Effector memory CD8-positive, alpha-beta T cell (primary cell): ENCODE results near the gene IGSF9B.
A peak's percentile ranks its signal among the peaks of the same experiment; 100 is the strongest.
"Not testable (repeated sequence)": the region's sequence is repeated elsewhere in the genome, so short reads cannot be mapped to it uniquely, and the experiment has no call there.

Experiments used
- ATAC-seq: fragments of 150-1000 bp; cut with Tn5 transposase; replicated peaks from 2 replicates; pipeline ENCODE4 v1.10.0; 2021; ENCODE audit warnings: mild to moderate bottlenecking, moderate library complexity
- DNase-seq, 3 experiments: peaks; one replicate each; pipeline ENCODE4 v3.0.0; 2021
- H3K27ac Mint-ChIP-seq, 2 donors: one replicate each; pipeline ENCODE4 v1.8.0; 2022; ENCODE audit warnings: mild to moderate bottlenecking in 2 of 2, mixed read lengths in 2 of 2, moderate library complexity in 2 of 2
- H3K27me3 Mint-ChIP-seq, 2 donors: one replicate each; pipeline ENCODE4 v1.8.0; 2022; ENCODE audit warnings: mixed read lengths in 2 of 2
- H3K36me3 Mint-ChIP-seq: one replicate; pipeline ENCODE4 v1.8.0; 2022; ENCODE audit warnings: mild to moderate bottlenecking, moderate library complexity, mixed read lengths; ENCODE audit not compliant: insufficient read depth
- H3K4me1 Mint-ChIP-seq, 2 donors: one replicate each; pipeline ENCODE4 v1.8.0; 2022; ENCODE audit warnings: low read depth in 2 of 2, mixed read lengths in 2 of 2
- H3K4me3 Mint-ChIP-seq, 2 donors: one replicate each; pipeline ENCODE4 v1.8.0; 2022; ENCODE audit warnings: mild to moderate bottlenecking in 2 of 2, mixed read lengths in 2 of 2, moderate library complexity in 2 of 2
- H3K9me3 Mint-ChIP-seq, 2 donors: one replicate each; pipeline ENCODE4 v1.8.0; 2022; ENCODE audit warnings: mixed read lengths in 2 of 2
- total RNA-seq, 9 experiments: gene quantifications; one replicate each; lab custom pipeline; 2026; lab: John Stamatoyannopoulos, UW

IGSF9B gene, protein sequence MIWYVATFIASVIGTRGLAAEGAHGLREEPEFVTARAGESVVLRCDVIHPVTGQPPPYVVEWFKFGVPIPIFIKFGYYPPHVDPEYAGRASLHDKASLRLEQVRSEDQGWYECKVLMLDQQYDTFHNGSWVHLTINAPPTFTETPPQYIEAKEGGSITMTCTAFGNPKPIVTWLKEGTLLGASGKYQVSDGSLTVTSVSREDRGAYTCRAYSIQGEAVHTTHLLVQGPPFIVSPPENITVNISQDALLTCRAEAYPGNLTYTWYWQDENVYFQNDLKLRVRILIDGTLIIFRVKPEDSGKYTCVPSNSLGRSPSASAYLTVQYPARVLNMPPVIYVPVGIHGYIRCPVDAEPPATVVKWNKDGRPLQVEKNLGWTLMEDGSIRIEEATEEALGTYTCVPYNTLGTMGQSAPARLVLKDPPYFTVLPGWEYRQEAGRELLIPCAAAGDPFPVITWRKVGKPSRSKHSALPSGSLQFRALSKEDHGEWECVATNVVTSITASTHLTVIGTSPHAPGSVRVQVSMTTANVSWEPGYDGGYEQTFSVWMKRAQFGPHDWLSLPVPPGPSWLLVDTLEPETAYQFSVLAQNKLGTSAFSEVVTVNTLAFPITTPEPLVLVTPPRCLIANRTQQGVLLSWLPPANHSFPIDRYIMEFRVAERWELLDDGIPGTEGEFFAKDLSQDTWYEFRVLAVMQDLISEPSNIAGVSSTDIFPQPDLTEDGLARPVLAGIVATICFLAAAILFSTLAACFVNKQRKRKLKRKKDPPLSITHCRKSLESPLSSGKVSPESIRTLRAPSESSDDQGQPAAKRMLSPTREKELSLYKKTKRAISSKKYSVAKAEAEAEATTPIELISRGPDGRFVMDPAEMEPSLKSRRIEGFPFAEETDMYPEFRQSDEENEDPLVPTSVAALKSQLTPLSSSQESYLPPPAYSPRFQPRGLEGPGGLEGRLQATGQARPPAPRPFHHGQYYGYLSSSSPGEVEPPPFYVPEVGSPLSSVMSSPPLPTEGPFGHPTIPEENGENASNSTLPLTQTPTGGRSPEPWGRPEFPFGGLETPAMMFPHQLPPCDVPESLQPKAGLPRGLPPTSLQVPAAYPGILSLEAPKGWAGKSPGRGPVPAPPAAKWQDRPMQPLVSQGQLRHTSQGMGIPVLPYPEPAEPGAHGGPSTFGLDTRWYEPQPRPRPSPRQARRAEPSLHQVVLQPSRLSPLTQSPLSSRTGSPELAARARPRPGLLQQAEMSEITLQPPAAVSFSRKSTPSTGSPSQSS (N-terminal part only)
- 19.6 to 272 (median 22.9) reads per million in 9 experiments for total RNA-seq

DNA sequence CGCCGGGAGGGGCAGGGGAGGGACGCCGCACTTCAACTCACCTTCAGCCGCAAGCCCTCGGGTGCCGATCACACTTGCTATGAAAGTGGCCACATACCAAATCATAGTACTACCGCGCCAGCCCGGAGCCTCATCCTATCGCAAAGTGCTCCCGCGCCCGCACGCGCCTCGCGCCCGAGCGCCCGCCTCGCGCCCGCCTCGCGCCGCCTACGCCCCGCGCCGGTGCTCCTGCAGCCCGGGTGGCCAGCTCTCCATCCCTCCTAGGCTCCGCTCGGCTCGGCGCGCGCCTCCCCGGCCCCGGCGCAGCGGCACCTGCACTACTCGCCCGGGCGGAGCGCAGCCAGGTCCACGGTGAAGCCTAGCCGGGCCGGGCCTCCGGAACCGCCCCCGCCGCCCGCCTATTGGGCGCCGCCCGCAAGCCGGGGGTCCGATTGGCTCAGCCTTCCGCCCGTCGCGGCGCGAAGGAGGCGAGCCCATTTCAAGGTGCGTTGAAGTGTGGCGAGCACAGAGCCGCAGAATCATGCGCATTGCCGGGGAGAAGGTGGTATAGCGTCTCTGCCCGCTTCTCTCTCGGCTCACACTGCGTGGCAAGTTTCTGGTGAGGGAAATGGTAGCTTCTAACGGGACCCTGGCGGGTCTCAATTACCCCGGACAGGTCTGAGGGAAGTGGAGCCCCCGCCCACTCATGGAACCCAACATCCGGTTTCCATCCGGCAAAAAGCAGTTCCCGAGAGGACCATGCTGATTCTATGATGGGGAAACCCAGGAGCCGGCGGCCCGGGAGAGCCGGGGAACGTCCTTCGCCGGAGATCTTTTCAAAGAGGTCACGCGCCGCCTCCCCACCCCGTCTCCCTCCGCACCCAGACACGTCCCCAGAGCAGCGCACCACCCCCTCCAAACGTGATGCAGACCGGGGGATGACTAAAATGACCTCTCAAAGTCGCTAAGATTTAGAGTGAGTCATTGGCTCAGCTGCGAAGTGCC is at the start of gene IGSF9B:
IGSF9B (minus strand) TSS at position 319 of the 984 bp plus-strand sequence; CDS start at position 105, 214 bp downstream.
- Mint-ChIP-seq H3K9me3 (no peaks in the 10 kb centered on the region), H3K27me3 (peaks cover 34 to 40% of the 10 kb centered on the region in 2 donors), H3K36me3 (no peaks in the 10 kb centered on the region), H3K27ac (peak within 1 kb of the TSS; percentile 33 to 80), H3K4me3 (peak within 1 kb of the TSS; percentile 86 to 89), H3K4me1 (peaks cover 25 to 26% of the 10 kb centered on the region in 2 donors)
- ATAC-seq, result peak; percentile 96
- peak; percentile 87 to 91 (median 91) for DNase-seq

DNA sequence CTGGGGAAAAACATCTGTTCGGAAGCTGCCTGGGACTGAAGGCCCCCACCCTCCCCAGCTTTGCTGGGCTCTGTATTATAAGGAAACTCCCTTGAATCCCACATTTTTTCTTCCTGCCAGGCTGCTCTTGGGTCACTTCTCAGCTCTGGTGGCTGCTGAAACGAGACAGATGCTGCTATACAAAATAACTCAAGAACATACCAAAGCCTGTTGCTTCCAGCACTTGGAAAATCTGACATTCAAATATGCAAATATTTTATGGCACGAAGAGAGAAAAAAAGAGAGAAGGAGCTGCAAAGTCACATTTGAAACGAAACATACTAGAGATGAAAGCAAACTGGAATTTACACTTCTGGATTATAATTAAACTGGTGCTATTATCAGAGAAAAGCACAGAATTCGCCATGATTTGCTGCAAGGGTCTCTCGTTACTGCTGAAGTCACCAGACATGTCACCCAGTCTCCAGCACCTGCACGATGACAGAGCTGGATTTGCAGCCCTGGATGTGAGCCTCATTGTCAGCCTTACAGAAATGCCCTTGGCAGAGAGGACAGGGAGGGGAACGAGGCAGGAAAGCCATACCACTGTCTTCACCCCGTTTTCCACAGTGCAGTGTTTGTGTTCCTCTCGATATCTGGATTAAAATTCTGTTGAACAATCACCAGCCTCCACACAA is 47.9 kb upstream of the IGSF9B start:
- no peak overlapping the region for H3K4me3 Mint-ChIP-seq
- no peak overlapping the region for H3K27ac Mint-ChIP-seq

DNA sequence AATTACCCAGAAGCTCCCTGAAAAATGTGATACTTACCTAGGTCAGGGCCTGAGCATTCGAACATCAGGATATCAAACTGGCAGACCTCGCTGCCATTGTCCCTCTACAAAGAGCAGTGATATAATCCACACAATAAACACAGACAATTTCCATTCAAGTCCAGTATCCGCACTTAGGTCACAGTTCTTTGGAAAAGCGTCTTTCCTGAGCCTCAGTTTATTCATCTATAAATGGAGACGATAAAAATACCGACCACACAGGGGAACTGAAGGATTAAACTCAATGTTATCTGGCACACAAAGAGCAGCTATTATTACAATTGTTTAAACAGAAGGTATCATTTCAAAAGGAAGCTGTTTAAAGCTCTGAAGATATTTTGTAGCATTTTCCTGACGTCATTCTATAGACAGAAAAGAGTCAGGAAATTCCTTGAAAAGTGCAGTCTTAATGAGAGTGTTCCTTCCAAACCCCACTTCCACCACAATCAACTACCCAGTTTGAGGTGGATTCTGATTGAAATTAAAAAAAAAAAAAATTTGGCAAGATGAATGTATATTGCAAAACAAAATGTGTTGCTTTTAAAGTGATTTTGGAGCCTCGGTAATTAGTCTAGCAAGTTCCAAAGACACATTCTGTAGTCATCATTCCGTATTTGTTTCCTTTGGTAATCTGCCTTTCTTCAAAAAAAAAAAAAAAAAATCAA is 47.2 kb upstream of the IGSF9B start:
- ATAC-seq (no peak), DNase-seq (no peak)
- H3K27ac Mint-ChIP-seq, result no peak overlapping the region
- H3K4me3 Mint-ChIP-seq, result no peak overlapping the region
- peaks cover 13 to 49% of the 10 kb centered on the region in 2 donors for H3K27me3 Mint-ChIP-seq
- no peaks in the 10 kb centered on the region for H3K36me3 Mint-ChIP-seq
- no peaks in the 10 kb centered on the region for H3K9me3 Mint-ChIP-seq
- no peaks in the 10 kb centered on the region for H3K4me1 Mint-ChIP-seq

More for the DNA sequence above, 47.9 kb upstream of the IGSF9B start:
- no peaks in the 10 kb centered on the region for H3K9me3 Mint-ChIP-seq
- ATAC-seq (no peak), DNase-seq (no peak)
- H3K27me3 Mint-ChIP-seq, result peaks cover 20 to 54% of the 10 kb centered on the region in 2 donors
- no peaks in the 10 kb centered on the region for H3K36me3 Mint-ChIP-seq
- H3K4me1 Mint-ChIP-seq, result no peaks in the 10 kb centered on the region

DNA sequence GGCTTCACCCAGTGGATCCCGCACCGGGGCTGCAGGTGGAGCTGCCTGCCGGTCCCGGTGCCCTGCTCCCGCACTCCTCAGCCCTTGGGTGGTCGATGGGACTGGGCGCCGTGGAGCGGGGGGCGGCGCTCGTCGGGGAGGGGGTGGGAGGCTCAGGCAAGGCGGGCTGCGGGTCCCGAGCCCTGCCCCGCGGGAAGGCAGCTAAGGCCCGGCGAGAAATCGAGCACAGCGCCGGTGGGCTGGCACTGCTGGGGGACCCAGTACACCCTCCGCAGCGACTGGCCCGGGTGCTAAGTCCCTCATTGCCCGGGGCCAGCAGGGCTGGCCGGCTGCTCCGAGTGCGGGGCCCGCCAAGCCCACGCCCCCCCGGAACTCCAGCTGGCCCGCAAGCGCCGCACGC is 46.1 kb upstream of the IGSF9B start:
- H3K27ac Mint-ChIP-seq, H3K4me3 Mint-ChIP-seq, H3K36me3 Mint-ChIP-seq, H3K4me1 Mint-ChIP-seq, DNase-seq, ATAC-seq, H3K9me3 Mint-ChIP-seq: not testable (repeated sequence)
- peaks cover 8 to 50% of the 10 kb centered on the region in 2 donors for H3K27me3 Mint-ChIP-seq

DNA sequence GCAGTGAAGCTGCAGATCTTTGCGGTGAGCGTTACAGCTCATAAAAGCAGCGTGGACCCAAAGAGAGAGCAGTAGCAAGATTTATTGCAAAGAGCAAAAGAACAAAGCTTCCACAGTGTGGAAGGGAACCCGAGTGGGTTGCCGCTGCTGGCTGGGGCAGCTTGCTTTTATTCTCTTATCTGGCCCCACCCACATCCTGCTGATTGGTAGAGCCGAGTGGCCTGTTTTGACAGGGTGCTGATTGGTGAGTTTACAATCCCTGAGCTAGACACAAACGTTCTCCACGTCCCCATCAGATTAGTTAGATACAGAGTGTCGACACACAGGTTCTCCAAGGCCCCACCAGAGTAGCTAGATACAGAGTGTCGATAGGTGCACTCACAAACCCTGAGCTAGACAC is 45.6 kb upstream of the IGSF9B start:
- not testable (repeated sequence) for H3K4me1 Mint-ChIP-seq, DNase-seq, ATAC-seq, H3K9me3 Mint-ChIP-seq, H3K4me3 Mint-ChIP-seq, H3K27ac Mint-ChIP-seq, H3K36me3 Mint-ChIP-seq
- peaks cover 13 to 50% of the 10 kb centered on the region in 2 donors for H3K27me3 Mint-ChIP-seq

DNA sequence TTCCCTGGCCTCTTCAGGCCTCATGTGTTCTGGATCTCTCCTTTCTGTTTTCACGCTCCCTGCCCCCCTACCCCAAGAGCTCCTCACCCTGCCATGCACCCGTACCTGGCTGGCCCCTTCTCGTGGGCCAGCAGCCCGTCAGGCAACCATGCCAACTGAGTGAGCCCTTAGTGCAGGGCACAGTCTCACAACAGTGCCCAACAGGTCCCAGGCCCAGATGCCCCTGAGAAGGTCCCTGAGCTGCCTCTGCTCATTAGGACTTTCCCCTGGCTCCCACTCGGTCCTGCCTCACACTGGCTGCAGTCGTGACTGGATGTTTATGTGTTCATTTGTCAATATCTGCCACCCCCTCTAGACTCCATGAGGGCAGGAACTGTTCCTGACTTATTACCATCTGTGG is 44.8 kb upstream of the IGSF9B start:
- Mint-ChIP-seq H3K4me1 (no peaks in the 10 kb centered on the region), H3K27me3 (peaks cover 20 to 51% of the 10 kb centered on the region in 2 donors), H3K9me3 (no peaks in the 10 kb centered on the region), H3K36me3 (no peaks in the 10 kb centered on the region), H3K4me3 (no peak overlapping the region), H3K27ac (no peak overlapping the region)
- DNase-seq, result no peak
- no peak for ATAC-seq

DNA sequence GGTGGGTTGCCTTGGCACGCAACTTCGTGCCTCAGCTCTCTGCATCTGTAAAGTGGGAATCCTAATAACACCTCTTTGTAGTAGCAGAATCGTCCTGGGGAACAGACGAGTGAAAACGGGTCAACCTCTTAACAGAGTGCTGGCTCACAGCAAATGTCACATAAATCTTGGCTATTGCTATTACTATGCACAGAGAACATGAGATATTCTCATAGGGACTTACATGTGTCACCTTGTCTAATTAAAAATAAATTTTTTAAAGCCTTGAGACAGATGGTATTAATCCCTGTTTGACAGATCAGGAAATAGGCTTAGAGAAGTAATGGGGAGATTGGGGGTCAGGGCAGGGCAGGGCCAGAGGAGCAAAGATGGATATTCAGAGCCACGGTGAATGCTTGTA is 44.3 kb upstream of the IGSF9B start:
- DNase-seq (no peak), ATAC-seq (no peak)
- no peaks in the 10 kb centered on the region for H3K4me1 Mint-ChIP-seq
- H3K27ac Mint-ChIP-seq, result no peak overlapping the region
- no peaks in the 10 kb centered on the region for H3K9me3 Mint-ChIP-seq
- H3K4me3 Mint-ChIP-seq, result no peak overlapping the region
- peaks cover 26 to 55% of the 10 kb centered on the region in 2 donors for H3K27me3 Mint-ChIP-seq
- H3K36me3 Mint-ChIP-seq, result no peaks in the 10 kb centered on the region

DNA sequence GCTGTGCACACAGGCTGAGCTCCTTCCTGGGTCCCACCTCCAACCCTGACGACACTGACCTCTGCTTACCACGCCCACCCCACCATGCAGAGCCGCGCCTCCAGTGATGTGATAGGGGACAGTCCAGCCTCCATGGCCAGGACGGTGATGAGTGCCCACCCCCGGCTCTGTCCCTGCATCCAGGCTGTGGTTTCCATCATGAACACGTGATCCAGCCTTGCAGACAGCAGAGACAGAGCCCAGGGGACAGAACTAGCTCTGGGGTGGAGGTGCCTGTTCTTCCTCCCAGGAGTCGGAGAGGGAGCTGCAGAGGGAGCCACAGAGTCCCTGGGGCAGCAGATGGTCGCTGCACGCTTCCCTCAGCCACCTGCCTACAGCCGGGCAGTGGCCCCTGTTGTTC is 42.6 kb upstream of the IGSF9B start:
- no peak for DNase-seq
- Mint-ChIP-seq H3K27ac (no peak overlapping the region), H3K4me1 (peaks cover 0 to 7% of the 10 kb centered on the region in 2 donors), H3K4me3 (no peak overlapping the region), H3K9me3 (no peaks in the 10 kb centered on the region), H3K27me3 (peaks cover 33 to 59% of the 10 kb centered on the region in 2 donors), H3K36me3 (no peaks in the 10 kb centered on the region)
- no peak for ATAC-seq

DNA sequence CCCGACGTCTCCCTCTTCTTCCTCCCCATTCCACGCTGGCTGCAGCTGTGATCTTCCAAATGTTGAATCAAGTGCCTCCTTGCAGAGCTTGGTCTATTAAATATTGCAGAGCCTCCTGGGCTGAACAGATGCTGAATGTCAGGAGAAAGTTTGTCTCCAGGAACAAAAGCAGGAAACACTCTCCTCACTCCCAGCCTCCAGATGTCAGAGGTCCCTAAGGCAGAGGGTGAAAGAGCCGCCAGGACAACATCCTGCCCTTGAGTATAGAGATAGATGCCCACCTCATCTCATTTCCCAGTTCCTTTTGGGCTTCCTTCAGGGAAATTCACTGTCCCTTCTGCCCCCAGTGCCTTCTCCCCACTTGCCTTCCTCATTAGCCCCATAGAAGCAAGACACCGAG is 40.8 kb upstream of the IGSF9B start:
- peaks cover 33 to 58% of the 10 kb centered on the region in 2 donors for H3K27me3 Mint-ChIP-seq
- peaks cover 0 to 7% of the 10 kb centered on the region in 2 donors for H3K4me1 Mint-ChIP-seq
- H3K27ac Mint-ChIP-seq, result no peak overlapping the region
- ATAC-seq (no peak), DNase-seq (no peak)
- H3K9me3 Mint-ChIP-seq, result no peaks in the 10 kb centered on the region
- no peak overlapping the region for H3K4me3 Mint-ChIP-seq
- H3K36me3 Mint-ChIP-seq, result no peaks in the 10 kb centered on the region

DNA sequence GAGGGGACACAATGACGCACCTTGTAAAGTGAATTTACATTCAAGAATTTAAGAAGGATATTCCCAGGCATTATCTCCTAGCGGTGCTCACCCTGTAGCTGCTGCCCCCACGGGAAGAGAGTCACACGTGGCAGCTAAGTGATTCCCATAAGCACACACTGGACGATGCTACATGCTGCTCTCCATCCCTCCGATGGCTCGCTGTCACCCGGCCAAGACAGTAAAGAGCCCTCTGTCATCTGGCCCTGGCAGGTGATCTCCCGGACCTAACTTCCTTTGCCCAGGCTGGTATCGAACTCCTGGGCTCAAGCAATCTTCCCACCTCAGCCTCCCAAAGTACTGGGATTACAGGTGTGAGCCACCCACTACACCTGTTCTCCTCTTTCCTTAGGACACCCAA is 39.9 kb upstream of the IGSF9B start:
- Mint-ChIP-seq H3K4me3 (no peak overlapping the region), H3K4me1 (peaks cover 0 to 7% of the 10 kb centered on the region in 2 donors), H3K36me3 (no peaks in the 10 kb centered on the region), H3K27ac (no peak overlapping the region), H3K27me3 (peaks cover 30 to 52% of the 10 kb centered on the region in 2 donors), H3K9me3 (no peaks in the 10 kb centered on the region)
- DNase-seq (no peak), ATAC-seq (no peak)

DNA sequence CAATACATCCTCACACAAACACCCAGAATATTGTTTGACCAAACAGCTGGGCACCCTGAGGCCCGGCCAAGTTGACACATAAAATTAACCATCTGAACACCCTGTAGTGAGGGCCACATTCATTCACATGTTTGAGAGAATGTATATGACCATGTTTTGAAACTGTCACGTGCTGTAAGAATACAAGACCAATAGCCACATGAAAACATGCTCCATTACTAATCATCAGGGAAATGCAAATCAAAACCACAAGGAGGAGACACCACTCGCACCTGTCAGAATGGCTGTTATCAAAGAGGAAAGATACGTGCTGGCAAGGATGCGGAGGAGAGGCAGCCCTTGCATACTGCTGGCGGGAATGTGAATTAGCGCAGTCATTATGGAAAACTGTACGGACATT is 38.3 kb upstream of the IGSF9B start:
- ATAC-seq, result no peak

More for the DNA sequence above, 38.3 kb upstream of the IGSF9B start:
- Mint-ChIP-seq H3K4me3 (no peak overlapping the region), H3K27me3 (peaks cover 43 to 59% of the 10 kb centered on the region in 2 donors), H3K9me3 (no peaks in the 10 kb centered on the region), H3K36me3 (no peaks in the 10 kb centered on the region), H3K27ac (no peak overlapping the region), H3K4me1 (peaks cover 3 to 7% of the 10 kb centered on the region in 2 donors)
- DNase-seq, result no peak
